HPDE6-E6E7 (cell line): ENCODE measurements around the gene TRPM4.
"Not testable (repeated sequence)": the region's sequence is repeated elsewhere in the genome, so short reads cannot be mapped to it uniquely, and the experiment has no call there.

Experiments
- DNase-seq: peaks from one replicate; pipeline ENCODE4 v3.0.0; 2011; ENCODE audit warnings: missing footprints; ENCODE audit errors: extremely low spot score

Gene TRPM4

DNA sequence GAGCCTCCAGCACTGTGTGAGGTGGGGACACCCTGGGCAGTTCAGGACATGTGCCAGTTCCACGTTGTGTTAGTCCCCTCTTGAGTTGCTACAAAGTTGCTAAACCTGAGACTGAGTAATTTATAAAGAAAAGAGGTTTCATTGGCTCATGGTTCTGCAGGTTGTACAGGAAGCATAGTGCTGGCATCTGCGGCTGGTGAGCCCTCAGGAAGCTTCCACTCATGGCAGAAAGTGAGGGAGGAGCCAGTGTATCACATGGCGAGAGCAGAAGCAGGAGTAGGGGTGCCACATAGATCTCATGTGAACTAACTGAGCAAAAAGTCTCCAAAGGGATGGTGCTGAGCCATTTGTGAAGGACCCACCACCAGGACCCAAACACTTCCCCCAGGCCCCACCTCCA, 33.2 kb downstream of the TRPM4 start:
- no peak for DNase-seq

- DNase-seq = no peak
Measured at GRCh38 chr19:49193822-49194394, 36.3 kb downstream of the TRPM4 start.

DNA sequence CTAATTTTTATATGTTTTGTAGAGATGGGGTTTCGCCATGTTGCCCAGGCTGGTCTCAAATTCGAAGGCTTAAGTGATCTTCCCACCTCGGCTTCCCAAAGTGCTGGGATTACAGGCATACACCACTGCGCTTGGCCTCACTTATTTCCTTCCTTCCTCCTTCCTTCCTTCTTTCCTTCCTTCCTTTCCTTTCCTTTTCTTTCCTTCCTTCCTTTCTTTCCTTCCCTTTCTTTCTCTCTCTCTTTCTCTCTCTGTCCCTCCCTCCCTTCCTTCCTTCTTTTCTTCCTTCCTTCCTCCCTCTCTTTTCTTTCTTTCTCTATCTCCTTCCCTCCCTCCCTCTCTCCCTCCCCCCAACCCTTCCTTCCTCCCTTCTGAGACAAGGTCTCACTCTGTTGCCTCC, 36.8 kb downstream of the TRPM4 start:
- DNase-seq = no peak

GRCh38 chr19:49196527-49197240, 39.1 kb downstream of the TRPM4 start:
- no peak for DNase-seq

GRCh38 chr19:49200238-49200862, 42.8 kb downstream of the TRPM4 start:
- no peak for DNase-seq

DNA sequence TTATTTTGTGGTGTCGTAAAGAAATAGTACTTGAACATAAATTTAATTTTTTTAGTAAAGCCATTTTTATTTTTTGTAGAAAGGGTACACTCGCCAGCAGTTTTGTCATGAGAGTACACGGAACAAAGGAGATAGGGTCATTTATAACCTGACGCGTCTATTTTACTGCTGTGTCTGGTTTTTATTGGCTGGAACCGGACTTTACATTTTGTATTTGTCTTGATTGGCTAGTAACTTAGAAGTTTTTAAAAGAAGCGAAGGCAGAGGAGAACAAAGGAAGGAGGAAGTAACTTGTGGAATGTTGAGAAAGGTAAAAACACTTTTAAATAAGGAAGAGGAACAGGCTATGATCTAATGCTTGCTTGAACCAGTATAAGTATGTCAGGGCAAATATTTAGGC, 43.5 kb downstream of the TRPM4 start:
- no peak for DNase-seq

DNA sequence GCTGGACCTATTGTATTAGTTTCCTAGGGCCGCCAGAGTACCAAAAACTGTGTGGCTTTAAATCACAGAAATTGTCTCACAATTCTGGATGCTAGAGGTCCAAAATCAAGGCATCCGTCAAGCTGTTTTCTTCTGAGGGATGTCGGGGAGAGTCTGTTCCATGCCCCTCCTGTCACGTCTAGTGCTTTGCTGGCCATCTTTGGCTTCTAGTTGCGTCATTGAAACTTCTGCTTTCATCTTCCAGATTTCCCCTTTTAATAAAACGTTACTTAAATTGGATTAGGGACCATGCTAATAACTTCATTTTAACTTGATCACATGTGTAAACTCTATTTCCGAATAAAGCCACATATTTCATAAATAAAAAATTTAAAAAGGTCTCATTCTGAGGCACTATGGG, 47.5 kb downstream of the TRPM4 start:
- DNase-seq = no peak

- not testable (repeated sequence) for DNase-seq
Measured at GRCh38 chr19:49209502-49209901, 51.9 kb downstream of the TRPM4 start.

DNA sequence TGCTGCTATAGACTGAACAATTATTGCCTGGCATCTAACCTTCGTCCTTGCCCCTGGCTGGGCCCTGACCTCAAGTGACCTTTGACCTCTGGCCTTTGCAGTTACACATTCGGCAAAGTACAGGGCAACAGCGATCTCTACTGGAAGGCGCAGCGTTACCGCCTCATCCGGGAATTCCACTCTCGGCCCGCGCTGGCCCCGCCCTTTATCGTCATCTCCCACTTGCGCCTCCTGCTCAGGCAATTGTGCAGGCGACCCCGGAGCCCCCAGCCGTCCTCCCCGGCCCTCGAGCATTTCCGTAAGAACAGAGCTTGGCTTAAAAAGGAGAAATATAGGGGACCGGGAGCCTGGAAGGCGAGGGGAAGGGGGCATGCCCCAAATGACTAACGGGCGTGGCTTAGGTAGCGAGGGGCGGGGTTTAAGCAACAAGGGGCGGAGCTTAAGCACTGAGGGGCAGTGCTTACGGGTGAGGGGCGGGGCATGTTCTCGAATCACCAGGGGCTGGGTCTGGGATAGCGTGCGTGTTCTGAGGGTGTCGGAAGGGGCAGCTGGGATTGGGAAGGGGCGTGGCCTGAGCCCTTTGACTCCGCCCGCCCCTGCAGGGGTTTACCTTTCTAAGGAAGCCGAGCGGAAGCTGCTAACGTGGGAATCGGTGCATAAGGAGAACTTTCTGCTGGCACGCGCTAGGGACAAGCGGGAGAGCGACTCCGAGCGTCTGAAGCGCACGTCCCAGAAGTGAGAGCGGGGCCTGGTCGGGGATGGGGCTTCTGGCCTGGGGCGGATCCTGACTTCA, 52.7 kb downstream of the TRPM4 start:
- DNase-seq = no peak

DNA sequence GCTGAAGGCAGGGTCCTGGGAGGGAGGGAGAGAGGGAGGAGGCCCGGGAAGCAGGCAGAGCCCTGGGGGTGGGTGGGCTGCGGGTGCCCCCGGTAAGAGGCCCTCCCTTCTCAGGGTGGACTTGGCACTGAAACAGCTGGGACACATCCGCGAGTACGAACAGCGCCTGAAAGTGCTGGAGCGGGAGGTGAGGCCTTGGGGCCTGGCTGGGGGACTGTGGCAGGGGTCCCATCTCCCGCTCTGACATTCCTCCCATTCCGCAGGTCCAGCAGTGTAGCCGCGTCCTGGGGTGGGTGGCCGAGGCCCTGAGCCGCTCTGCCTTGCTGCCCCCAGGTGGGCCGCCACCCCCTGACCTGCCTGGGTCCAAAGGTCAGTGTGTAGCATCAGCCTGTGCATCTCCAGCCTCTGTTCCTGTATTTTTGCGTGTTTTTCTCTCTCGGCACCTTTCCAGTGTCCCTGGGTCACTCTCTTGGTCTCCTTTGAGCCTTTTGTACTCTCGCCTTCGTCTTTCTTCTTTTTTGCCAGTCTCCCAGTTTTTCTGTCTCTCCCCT, 53.4 kb downstream of the TRPM4 start:
- no peak for DNase-seq

DNA sequence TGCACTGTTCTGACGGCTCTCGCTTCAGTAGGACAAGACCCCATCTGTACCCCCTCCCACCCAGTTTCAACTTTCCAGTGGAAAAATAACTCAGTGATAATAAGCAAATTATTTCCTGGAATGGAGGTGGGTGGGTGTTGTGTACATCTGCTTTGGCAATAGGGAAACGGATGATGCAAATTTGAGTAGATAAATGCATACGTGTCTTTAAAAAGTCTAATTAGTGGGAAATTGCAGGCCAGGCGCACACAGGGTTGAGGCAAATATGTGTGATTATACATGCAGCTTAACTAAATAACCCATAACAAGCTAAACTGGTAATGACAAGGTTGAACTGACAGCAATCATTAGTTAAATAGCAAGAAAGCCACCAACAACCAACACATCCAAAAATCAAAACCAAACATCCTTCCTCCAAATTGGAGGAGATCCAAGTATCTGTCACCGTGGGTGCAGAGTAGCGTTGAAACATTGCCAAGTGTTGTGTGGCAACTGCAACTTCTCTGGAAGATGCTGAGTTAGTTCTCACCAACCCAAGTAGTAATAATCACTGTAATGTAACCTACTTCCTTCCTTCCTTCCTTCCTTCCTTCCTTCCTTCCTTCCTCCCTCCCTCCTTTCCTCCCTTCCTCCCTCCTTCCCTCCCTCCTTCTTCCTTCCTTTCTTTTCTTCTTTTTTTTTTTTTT, 54.6 kb downstream of the TRPM4 start:
- DNase-seq = no peak

DNA sequence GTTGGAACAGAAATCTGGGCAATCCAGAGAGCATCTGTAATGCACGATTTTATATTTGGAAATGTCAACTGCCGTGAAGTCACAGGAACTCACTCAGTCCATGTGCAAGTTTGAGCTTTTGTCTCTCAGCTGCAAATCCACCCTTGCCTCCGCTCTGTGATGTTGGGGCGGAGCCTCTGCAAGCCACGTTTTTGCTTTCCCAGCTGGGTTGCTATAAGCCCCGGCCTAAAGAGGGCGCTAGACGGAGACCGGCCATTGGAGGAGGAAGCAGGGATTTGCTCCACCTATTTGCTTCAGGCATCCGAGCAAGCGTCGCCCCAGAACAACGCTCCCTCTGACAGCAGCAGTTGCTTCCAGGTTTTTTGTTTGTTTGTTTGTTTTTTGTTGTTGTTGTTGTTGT, 56.2 kb downstream of the TRPM4 start:
- DNase-seq = no peak

- DNase-seq = no peak
Measured at GRCh38 chr19:49214701-49215100, 57.1 kb downstream of the TRPM4 start.

DNA sequence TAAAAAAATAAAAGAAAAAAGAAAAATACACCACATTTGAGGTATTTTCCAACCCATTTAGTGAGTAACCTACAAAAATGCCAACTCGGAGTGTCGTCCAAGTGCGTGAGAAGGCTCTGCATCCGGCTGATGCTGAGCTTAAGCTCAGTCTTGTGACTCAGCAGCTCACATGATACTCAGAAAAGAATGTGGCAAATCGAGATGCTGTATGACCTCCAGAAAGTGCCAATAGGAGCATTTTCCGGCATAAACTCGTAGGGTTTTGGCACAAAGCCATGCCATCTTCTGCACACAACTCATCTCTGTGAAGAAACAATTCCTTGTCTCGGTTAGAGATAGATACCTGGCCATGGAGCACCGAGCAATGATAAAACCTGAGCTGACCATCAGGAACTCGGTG, 58.5 kb downstream of the TRPM4 start:
- DNase-seq = no peak

DNA sequence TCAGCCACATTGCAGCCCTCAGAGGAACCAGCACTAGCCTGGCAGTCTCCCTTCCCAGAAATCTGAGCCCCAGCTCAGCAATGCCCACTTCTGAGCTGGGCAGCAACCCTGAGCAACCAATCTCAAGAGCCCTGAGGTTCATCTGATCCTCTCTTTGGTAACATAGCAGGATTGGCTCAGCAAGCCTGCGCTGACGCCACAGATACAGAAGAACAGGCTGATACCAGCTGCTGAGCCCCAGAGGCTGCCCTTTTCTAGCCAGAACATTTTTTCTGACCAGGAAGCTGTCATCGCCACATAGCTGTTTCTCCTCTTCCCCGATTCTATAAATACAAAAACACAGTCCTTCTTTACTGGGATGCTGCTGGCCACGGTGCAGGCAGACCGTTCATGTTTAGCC, 59.8 kb downstream of the TRPM4 start:
- no peak for DNase-seq

DNA sequence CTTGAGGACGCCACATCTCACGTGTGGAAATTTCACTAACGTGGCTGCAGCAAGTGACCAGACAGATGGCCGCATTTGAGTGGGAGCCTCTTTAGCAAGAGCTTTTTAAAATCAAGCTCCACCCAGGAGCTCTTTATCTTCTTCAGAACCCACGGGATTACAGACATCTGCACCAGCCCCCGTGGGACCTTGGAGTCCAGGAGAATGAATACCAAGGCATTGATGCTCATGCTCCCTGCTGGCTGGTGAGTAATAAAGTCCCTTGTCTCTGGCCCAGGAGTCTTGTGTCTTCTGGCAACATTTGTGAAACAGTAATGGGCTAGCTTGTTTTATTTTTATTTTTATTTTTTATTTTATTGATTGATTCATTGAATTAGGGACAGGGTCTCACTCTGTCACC, 64.4 kb downstream of the TRPM4 start:
- DNase-seq = no peak

GRCh38 chr19:49222528-49222927, 64.9 kb downstream of the TRPM4 start:
- no peak for DNase-seq

GRCh38 chr19:49223472-49223871, 65.9 kb downstream of the TRPM4 start:
- DNase-seq = no peak

DNA sequence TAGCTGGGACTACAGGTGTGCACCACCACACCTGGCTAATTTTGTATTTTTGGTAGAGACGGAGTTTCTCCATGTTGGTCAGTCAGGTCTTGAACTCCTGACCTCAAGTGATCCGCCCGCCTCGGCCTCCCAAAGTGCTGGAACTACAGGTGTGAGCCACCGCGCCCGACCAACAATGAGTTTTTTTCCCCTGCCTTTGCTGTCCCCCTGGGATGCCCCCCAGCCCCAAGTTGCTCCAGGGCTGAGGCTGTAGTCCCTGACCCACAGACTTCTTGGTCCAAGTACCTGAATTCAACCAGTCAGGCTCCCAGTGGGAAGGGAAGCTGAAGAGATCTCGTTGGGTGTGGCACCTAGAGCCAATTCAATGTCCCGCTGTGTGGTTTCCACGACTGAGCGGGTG, 66.8 kb downstream of the TRPM4 start:
- DNase-seq = not testable (repeated sequence)

- DNase-seq = peak; percentile 67
Measured at GRCh38 chr19:49224879-49225278, 67.3 kb downstream of the TRPM4 start.

DNA sequence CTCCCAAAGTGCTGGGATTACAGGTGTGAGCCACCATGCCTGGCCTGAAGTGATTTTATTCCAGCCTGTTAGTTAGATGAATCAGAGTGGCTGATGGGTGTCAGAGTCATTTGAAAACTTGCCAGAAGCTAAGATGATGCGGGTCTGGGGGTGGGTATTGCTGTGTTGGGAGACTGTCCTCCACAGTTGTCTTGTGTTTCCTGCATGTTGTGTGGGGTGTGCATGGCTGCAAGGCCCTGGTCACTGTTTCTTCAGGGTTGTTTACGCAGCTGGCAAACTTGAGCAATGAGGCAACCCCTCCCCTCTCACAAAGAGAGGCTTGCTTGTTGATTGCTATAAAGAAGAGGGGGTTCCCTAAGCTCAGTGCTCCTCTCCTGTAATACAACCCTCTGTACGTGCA, 71.8 kb downstream of the TRPM4 start:
- no peak for DNase-seq

GRCh38 chr19:49231389-49231788, 73.8 kb downstream of the TRPM4 start:
- no peak for DNase-seq
